H1 (cell line): ENCODE results near the gene GET3. TPM values are rescaled to one million over a fixed set of nuclear protein-coding genes. Genes with fewer than 3 reads are reported as not detected.

ENCODE experiments used
- CTCF ChIA-PET: fragments of 300-600 bp; sonication (Branson Sonifier 250); formaldehyde crosslinking; loops from one replicate; lab custom pipeline; 2021; ENCODE audit not compliant: partially characterized antibody; lab: Charles Lee
- POLR2A ChIA-PET: fragments of 300-600 bp; sonication (Branson Sonifier 250); formaldehyde crosslinking; loops from one replicate; lab custom pipeline; 2021; ENCODE audit warnings: inconsistent platforms; ENCODE audit not compliant: partially characterized antibody; lab: Charles Lee
- DNase-seq, 2 experiments: peaks; one replicate each; pipeline versions ENCODE4 v3.0.0 to v3.0.0-alpha.2; 2010 to 2022; ENCODE audit warnings: low spot score in 2 of 2, low read depth in 1 of 2, mixed read lengths in 1 of 2
- FAIRE-seq: peaks from 2 replicates; lab custom pipeline; 2011; peaks lifted over from hg19 to GRCh38; lab: Jason Lieb, UNC
- H2AFZ ChIP-seq: 2 replicates; pipeline ENCODE4 v1.8.1; 2012; ENCODE audit warnings: low read length, inconsistent platforms
- H2AK5ac ChIP-seq: 2 replicates; pipeline ENCODE4 v1.6.1; 2013; ENCODE audit warnings: low read depth, low read length
- H2BK120ac ChIP-seq: replicated peaks from 2 replicates; pipeline ENCODE3; 2013; ENCODE audit warnings: low read depth, low read length, inconsistent platforms
- H2BK12ac ChIP-seq: 2 replicates; pipeline ENCODE4 v1.6.1; 2013; ENCODE audit warnings: low read depth, low read length
- H2BK15ac ChIP-seq: 2 replicates; pipeline ENCODE4 v1.6.1; 2013; ENCODE audit warnings: low read length
- H2BK20ac ChIP-seq: 2 replicates; pipeline ENCODE4 v1.6.1; 2013; ENCODE audit warnings: low read length
- H2BK5ac ChIP-seq: 2 replicates; pipeline ENCODE4 v1.6.1; 2013; ENCODE audit warnings: low read depth, low read length
- H3K14ac ChIP-seq: 2 replicates; pipeline ENCODE4 v1.6.1; 2013; ENCODE audit warnings: inconsistent platforms; ENCODE audit not compliant: insufficient read length
- H3K18ac ChIP-seq: 2 replicates; pipeline ENCODE4 v1.6.1; 2013; ENCODE audit warnings: low read length; ENCODE audit errors: extremely low read depth
- H3K23ac ChIP-seq: 2 replicates; pipeline ENCODE4 v1.6.1; 2013; ENCODE audit warnings: inconsistent platforms; ENCODE audit not compliant: insufficient read length
- H3K23me2 ChIP-seq: 2 replicates; pipeline ENCODE4 v1.6.1; 2013; ENCODE audit warnings: low read depth, low read length
- H3K27ac ChIP-seq: 2 replicates; pipeline ENCODE4 v1.6.1; 2011; ENCODE audit warnings: low read depth, low read length, inconsistent platforms
- H3K27me3 ChIP-seq, 4 experiments: replicated peaks in 1 of 4; 1 replicate in 1 of 4; 2 replicates in 3 of 4; pipeline versions ENCODE4 v1.6.1 to v1.8.1; 2011 to 2013; ENCODE audit warnings: low read length in 3 of 4, mild to moderate bottlenecking in 3 of 4, inconsistent platforms in 2 of 4, mixed read lengths in 2 of 4, moderate library complexity in 1 of 4; ENCODE audit not compliant: control insufficient read depth in 3 of 4, insufficient read depth in 3 of 4; ENCODE audit errors: extremely low read depth in 1 of 4
- H3K36me3 ChIP-seq, 4 experiments: 2 replicates each; pipeline versions ENCODE4 v1.6.1 to v1.8.1; 2011 to 2013; ENCODE audit warnings: mild to moderate bottlenecking in 4 of 4, low read length in 3 of 4, moderate library complexity in 2 of 4, control low read depth in 1 of 4, inconsistent platforms in 1 of 4; ENCODE audit not compliant: insufficient read depth in 4 of 4, control insufficient read depth in 2 of 4
- H3K4ac ChIP-seq: replicated peaks from 2 replicates; pipeline ENCODE3; 2013; ENCODE audit warnings: low read length, low read depth, mixed read lengths, inconsistent platforms; ENCODE audit not compliant: insufficient read length
- H3K4me1 ChIP-seq, 4 experiments: replicated peaks in 1 of 4; 1 replicate in 1 of 4; 2 replicates in 3 of 4; pipeline versions ENCODE4 v1.6.1 to v1.8.1; 2011 to 2013; ENCODE audit warnings: low read length in 3 of 4, inconsistent platforms in 2 of 4, mixed read lengths in 1 of 4; ENCODE audit not compliant: insufficient read depth in 4 of 4, control insufficient read depth in 3 of 4
- H3K4me2 ChIP-seq, 2 experiments: 2 replicates each; pipeline versions ENCODE4 v1.6.1 to v1.8.1; 2011 to 2013; ENCODE audit warnings: low read depth in 2 of 2, low read length in 2 of 2, control low read depth in 1 of 2, inconsistent platforms in 1 of 2, mild to moderate bottlenecking in 1 of 2; ENCODE audit not compliant: insufficient read depth in 1 of 2
- H3K4me3 ChIP-seq, 4 experiments: fragments of 200-600, 300-600 bp in 1 of 4; sonication (generic), shearing (Covaris generic), sonication (Bioruptor Twin) in 1 of 4; 2 replicates each; pipeline versions ENCODE4 v1.5.1 to v1.8.1; 2011 to 2016; ENCODE audit warnings: low read length in 4 of 4, low read depth in 3 of 4, control low read depth in 2 of 4, inconsistent platforms in 2 of 4, mild to moderate bottlenecking in 2 of 4, mixed read lengths in 1 of 4, moderate library complexity in 1 of 4; ENCODE audit not compliant: insufficient read depth in 2 of 4; ENCODE audit errors: extremely low read depth in 1 of 4
- H3K56ac ChIP-seq: replicated peaks from 2 replicates; pipeline ENCODE3; 2013; ENCODE audit warnings: low read depth, mild to moderate bottlenecking, mixed read lengths, low read length, inconsistent platforms; ENCODE audit not compliant: insufficient read length
- H3K79me1 ChIP-seq: 2 replicates; pipeline ENCODE4 v1.6.1; 2013; ENCODE audit warnings: low read depth, low read length, control low read depth
- H3K79me2 ChIP-seq, 2 experiments: 2 replicates each; pipeline versions ENCODE4 v1.6.1 to v1.8.1; 2012 to 2013; ENCODE audit warnings: low read length in 2 of 2, mild to moderate bottlenecking in 2 of 2, inconsistent platforms in 1 of 2; ENCODE audit not compliant: insufficient read depth in 2 of 2, control insufficient read depth in 1 of 2
- H3K9ac ChIP-seq, 4 experiments: replicated peaks in 1 of 4; 1 replicate in 1 of 4; 2 replicates in 3 of 4; pipeline versions ENCODE4 v1.6.1 to v1.8.1; 2011 to 2013; ENCODE audit warnings: low read depth in 3 of 4, low read length in 3 of 4, control low read depth in 2 of 4, mild to moderate bottlenecking in 2 of 4, moderate library complexity in 2 of 4, inconsistent platforms in 1 of 4; ENCODE audit errors: extremely low read depth in 1 of 4
- H3K9me3 ChIP-seq, 2 experiments: 2 replicates each; pipeline versions ENCODE4 v1.6.1 to v1.8.1; 2012 to 2013; ENCODE audit warnings: mild to moderate bottlenecking in 2 of 2, moderate library complexity in 2 of 2, control low read depth in 1 of 2, inconsistent platforms in 1 of 2, low read depth in 1 of 2, low read length in 1 of 2, mixed read lengths in 1 of 2; ENCODE audit not compliant: insufficient read depth in 2 of 2
- H4K20me1 ChIP-seq, 2 experiments: replicated peaks in 1 of 2; 2 replicates each; pipeline versions ENCODE3 to v1.8.1; 2011 to 2013; ENCODE audit warnings: inconsistent platforms in 2 of 2, low read length in 2 of 2, mild to moderate bottlenecking in 1 of 2; ENCODE audit not compliant: insufficient read depth in 2 of 2, control insufficient read depth in 1 of 2
- H4K5ac ChIP-seq: 2 replicates; pipeline ENCODE4 v1.6.1; 2013; ENCODE audit warnings: low read length, low read depth, mixed read lengths, inconsistent platforms; ENCODE audit not compliant: insufficient read length
- H4K8ac ChIP-seq: 2 replicates; pipeline ENCODE4 v1.8.0; 2013; ENCODE audit warnings: mild to moderate bottlenecking, moderate library complexity, low read length, inconsistent platforms; ENCODE audit not compliant: insufficient read depth; ENCODE audit errors: extremely low read depth
- H4K91ac ChIP-seq: replicated peaks from 2 replicates; pipeline ENCODE3; 2013; ENCODE audit warnings: low read length, mixed read lengths, inconsistent platforms; ENCODE audit not compliant: insufficient read length
- CHD1 ChIP-seq: IDR thresholded peaks from 2 replicates; pipeline ENCODE4 v1.6.1; 2012; ENCODE audit warnings: low read depth, low read length, improper control_type of control experiment
- CREB1 ChIP-seq: IDR thresholded peaks from 2 replicates; pipeline ENCODE4 v1.6.1; 2012; ENCODE audit warnings: inconsistent platforms
- MAX ChIP-seq: IDR thresholded peaks from 2 replicates; pipeline ENCODE4 v1.6.1; 2012; ENCODE audit warnings: inconsistent platforms
- PHF8 ChIP-seq: fragments of 200-600 bp; sonication (generic); conservative IDR thresholded peaks from 2 replicates; pipeline ENCODE4 v1.7.1; 2012; ENCODE audit warnings: low read depth, mild to moderate bottlenecking, inconsistent platforms, low read length, moderate library complexity
- POU5F1 ChIP-seq: IDR thresholded peaks from 2 replicates; pipeline ENCODE4 v1.6.1; 2011; ENCODE audit warnings: low read depth, mild to moderate bottlenecking, low read length, moderate library complexity
- RAD21 ChIP-seq, 2 experiments: IDR thresholded peaks in 1 of 2; conservative IDR thresholded peaks in 1 of 2; 2 replicates each; pipeline ENCODE4 v1.6.1; 2011; ENCODE audit warnings: low read depth in 2 of 2, low read length in 2 of 2, improper control_type of control experiment in 1 of 2, inconsistent platforms in 1 of 2, mild to moderate bottlenecking in 1 of 2, moderate library complexity in 1 of 2
- RBBP5 ChIP-seq: IDR thresholded peaks from 2 replicates; pipeline ENCODE4 v1.7.1; 2012; ENCODE audit warnings: low read depth, mild to moderate bottlenecking, inconsistent platforms, low read length, moderate library complexity, borderline replicate concordance
- RFX5 ChIP-seq: IDR thresholded peaks from 2 replicates; pipeline ENCODE4 v1.6.1; 2011; ENCODE audit warnings: low read depth, low read length, improper control_type of control experiment, borderline replicate concordance
- SP1 ChIP-seq: IDR thresholded peaks from 2 replicates; pipeline ENCODE4 v1.6.1; 2011; ENCODE audit warnings: low read depth, low read length
- SP4 ChIP-seq: IDR thresholded peaks from 2 replicates; pipeline ENCODE4 v1.6.1; 2012; ENCODE audit warnings: low read length, inconsistent platforms
- TAF1 ChIP-seq: IDR thresholded peaks from 2 replicates; pipeline ENCODE4 v1.6.1; 2011; ENCODE audit warnings: mild to moderate bottlenecking, low read depth, low read length
- TAF7 ChIP-seq: optimal IDR thresholded peaks from 2 replicates; pipeline ENCODE3; 2011; ENCODE audit warnings: low read depth, mild to moderate bottlenecking, inconsistent platforms, low read length, moderate library complexity, borderline replicate concordance
- WGBS, 2 experiments: shearing (Covaris generic) in 1 of 2; methylation state at CpG; one replicate each; pipeline versions ENCODE4 v1.1.6 to v1.1.7; 2013 to 2015; ENCODE audit warnings: low lambda C conversion rate in 2 of 2, mixed read lengths in 2 of 2, inconsistent platforms in 1 of 2, low coverage in 1 of 2, missing lambda C conversion rate in 1 of 2; ENCODE audit not compliant: insufficient replicate concordance in 2 of 2, insufficient coverage in 1 of 2, insufficient read length in 1 of 2; ENCODE audit errors: extremely low coverage in 1 of 2, missing lambda C conversion rate in 1 of 2; 5-methylcytosine and 5-hydroxymethylcytosine counted together
- polyA plus RNA-seq, 7 experiments: library from polyadenylated mRNA; depleted of rRNA in 3 of 7; stranded (reverse) in 5 of 7; unstranded in 2 of 7; fragments of >200 nt in 5 of 7; fragments of 200-250 nt in 2 of 7; gene quantifications; 1 replicate in 5 of 7; 2 replicates in 1 of 7; 4 replicates in 1 of 7; pipeline versions ENCODE4 v1.2.1 to v1.2.3, GENCODE V29; 2011 to 2013; ENCODE audit warnings: missing spikeins in 2 of 7, mixed read lengths in 2 of 7
- total RNA-seq: library from RNA; stranded (reverse); fragmentation: NEBNext Ultra II Directional; extraction: Animal tissue kit (Norgen Biotek cat#: 25700); gene quantifications from 2 replicates; pipeline ENCODE4 v1.2.1, GENCODE V29; 2021

The GET3 gene
- total and polyA plus RNA-seq, 2 of the 8 experiments (the other 6 are each of a cell fraction or from before 2014, with no cell fraction given), result 105 to 297 TPM

DNA sequence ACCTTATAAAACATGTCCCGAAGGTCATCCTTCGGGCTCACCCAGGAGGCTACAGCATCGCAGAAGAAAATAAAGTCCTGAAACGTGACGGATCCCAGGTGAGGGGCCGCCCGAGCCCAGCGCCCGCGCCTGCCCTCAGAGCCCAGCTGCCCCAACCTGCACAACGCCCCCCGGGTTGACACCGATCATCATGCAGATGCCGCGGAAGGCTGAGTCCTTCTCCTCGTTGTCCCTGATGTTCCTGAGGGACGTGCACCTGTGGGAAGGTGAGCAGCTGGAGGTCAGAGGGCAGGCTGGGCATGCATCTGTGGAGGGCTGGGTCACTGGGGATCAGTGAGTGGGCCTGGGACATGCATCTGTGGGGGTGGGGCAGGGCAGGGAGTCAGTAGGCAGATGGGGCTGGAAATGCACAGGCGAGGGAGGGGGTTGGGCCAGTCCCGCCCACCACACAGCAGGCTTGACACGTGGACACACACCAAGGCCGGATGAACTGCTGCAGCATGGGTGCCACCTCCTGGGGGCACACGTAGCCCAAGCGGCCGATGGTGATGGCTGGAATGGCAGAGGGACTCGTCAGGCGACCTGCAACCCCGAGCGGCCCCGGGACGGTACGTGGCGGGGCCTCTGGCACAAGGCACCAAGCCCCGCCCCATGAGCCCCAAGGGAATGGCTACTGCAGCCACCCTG lies 35.6 kb upstream of the GET3 start:
- Histone ChIP-seq H3K23ac (no peak overlapping the region), H4K20me1 (peaks cover 4 to 14% of the 10 kb centered on the region in 2 experiments), H2AK5ac (no peak overlapping the region), H4K5ac (no peak overlapping the region), H3K18ac (no peak overlapping the region), H3K9ac (no peak overlapping the region; a peak in 1 of 7 replicates), H3K79me1 (no peaks in the 10 kb centered on the region), H3K14ac (no peak overlapping the region), H2BK15ac (no peak overlapping the region), H4K8ac (peak overlapping the region; percentile 14; the same call in 1 of the 2 replicates), H2BK12ac (no peak overlapping the region), H3K27ac (no peak overlapping the region), H3K4me1 (peaks cover 0 to 5% (median 2%) of the 10 kb centered on the region in 4 experiments; a peak in 2 of 7 replicates), H2BK20ac (no peak overlapping the region), H3K23me2 (no peaks in the 10 kb centered on the region; the same call in 1 of the 2 replicates), H3K36me3 (peaks cover 28 to 69% (median 52%) of the 10 kb centered on the region in 4 experiments), H2AFZ (no peak overlapping the region), H2BK120ac (no peak overlapping the region), H3K56ac (no peak overlapping the region), H3K27me3 (no peaks in the 10 kb centered on the region), H2BK5ac (no peak overlapping the region; the same call in 1 of the 2 replicates), H3K4ac (no peak overlapping the region), H3K4me3 (no peak overlapping the region), H4K91ac (no peak overlapping the region), H3K4me2 (no peak overlapping the region), H3K79me2 (no peaks in the 10 kb centered on the region), H3K9me3 (no peaks in the 10 kb centered on the region)
- CTCF ChIA-PET, result no interaction called here
- POLR2A ChIA-PET, result no interaction called here
- no peak for TF ChIP-seq TAF1
- TF ChIP-seq RAD21 (IDR thresholded peaks at IDR 0.05 in 1 of 2, conservative IDR thresholded peaks at IDR 0.05 in 1 of 2; ENCODE audit: low read depth in 2 of 2, low read length in 2 of 2), result no peak
- no peak for TF ChIP-seq SP1
- TF ChIP-seq POU5F1, result no peak
- TF ChIP-seq MAX, result no peak
- no peak for TF ChIP-seq RBBP5
- TF ChIP-seq CHD1, result no peak
- TF ChIP-seq RFX5, result no peak
- no peak for TF ChIP-seq PHF8
- no peak for TF ChIP-seq SP4
- no peak for TF ChIP-seq TAF7
- TF ChIP-seq CREB1, result no peak
- FAIRE-seq (no peak), DNase-seq (no peak)
- 92% methylated on average over 16 of the region's 33 CpGs; no CpG with 5 or more reads in 1 of the 2 experiments for WGBS, 2 experiments
